Ascending aorta (tissue), 2 donors: ENCODE data around the gene CCL11. TPM values are rescaled to one million over a fixed set of nuclear protein-coding genes. Genes with fewer than 3 reads are reported as not detected.

Source experiments
- DNase-seq, 2 donors: peaks; one replicate each; pipeline ENCODE4 v3.0.0-alpha.2; 2019; ENCODE audit warnings: low spot score in 2 of 2
- H3K27ac ChIP-seq, 2 donors: fragments of 200-600 bp; sonication (generic); one replicate each; pipeline ENCODE4 v1.5.1; 2016 to 2017; ENCODE audit warnings: mild to moderate bottlenecking in 1 of 2
- H3K27me3 ChIP-seq: fragments of 200-600 bp; sonication (generic); one replicate; pipeline ENCODE4 v1.5.1; 2017
- H3K36me3 ChIP-seq, 2 donors: fragments of 200-600 bp; sonication (generic); one replicate each; pipeline ENCODE4 v1.5.1; 2016
- H3K4me1 ChIP-seq, 2 donors: fragments of 200-600 bp; sonication (generic); one replicate each; pipeline ENCODE4 v1.5.1; 2016 to 2017; ENCODE audit warnings: mild to moderate bottlenecking in 1 of 2
- H3K4me3 ChIP-seq, 2 donors: fragments of 200-600 bp; sonication (generic); one replicate each; pipeline ENCODE4 v1.5.1; 2016 to 2017; ENCODE audit warnings: mild to moderate bottlenecking in 1 of 2
- H3K9me3 ChIP-seq, 2 donors: fragments of 200-600 bp; sonication (generic); one replicate each; pipeline ENCODE4 v1.5.1; 2016
- CTCF ChIP-seq, 3 experiments: fragments of 200-600 bp in 2 of 3; fragments of 450-650 bp in 1 of 3; sonication (generic) in 2 of 3; IDR thresholded peaks; one replicate each; pipeline ENCODE4 v1.5.1; 2016 to 2019; ENCODE audit warnings: antibody characterized with exemption in 3 of 3, mild to moderate bottlenecking in 1 of 3, moderate library complexity in 1 of 3
- intact Hi-C: fragments of 100-400 bp; cut with DNase I; formaldehyde crosslinking; loops from one replicate; pipeline ENCODE4 v1.15.1; 2023
- total RNA-seq: library from RNA; depleted of rRNA; stranded (reverse); fragments of >200 nt; gene quantifications from one replicate; pipeline ENCODE4 v1.1.0, GENCODE V29; 2016

The CCL11 gene
- total RNA-seq, 1 donor from 2014 or later, result not detected

- no peak overlapping the region for H3K27ac ChIP-seq
- no peaks in the 10 kb centered on the region for H3K9me3 ChIP-seq
- no peak overlapping the region for H3K4me3 ChIP-seq
- DNase-seq, result no peak
- intact Hi-C loops, result loop anchor here (5.0 kb wide), 1 partner anchor 54 kb away; the partner anchor contains the start of gene CCL2
- no peaks in the 10 kb centered on the region for H3K36me3 ChIP-seq
- TF ChIP-seq CTCF (IDR thresholded peaks at IDR 0.05), result no peak
- H3K4me1 ChIP-seq, result peaks cover 2 to 17% of the 10 kb centered on the region in 2 donors
- no peaks in the 10 kb centered on the region for H3K27me3 ChIP-seq
These were observed 25.7 kb downstream of the CCL11 start for GRCh38 chr17:34311291-34311690.

- Histone ChIP-seq H3K4me1 (peaks cover 2 to 17% of the 10 kb centered on the region in 2 donors), H3K9me3 (no peaks in the 10 kb centered on the region), H3K36me3 (no peaks in the 10 kb centered on the region), H3K27ac (no peak overlapping the region), H3K4me3 (no peak overlapping the region), H3K27me3 (no peaks in the 10 kb centered on the region)
- TF ChIP-seq CTCF (IDR thresholded peaks at IDR 0.05), result no peak
- intact Hi-C loops, result loop anchor here (5.0 kb wide), 1 partner anchor 55 kb away; the partner anchor contains the start of gene CCL2
- no peak for DNase-seq
These were observed 26.5 kb downstream of the CCL11 start for GRCh38 chr17:34312080-34312479.

- DNase-seq, result no peak
These were observed 27.6 kb downstream of the CCL11 start for GRCh38 chr17:34313164-34313563.

GRCh38 chr17:34314279-34314678, 28.7 kb downstream of the CCL11 start:
- H3K36me3 ChIP-seq, result no peaks in the 10 kb centered on the region
- no peak for TF ChIP-seq CTCF (IDR thresholded peaks at IDR 0.05)
- DNase-seq, result peak in 1 of 2 donors; percentile 73
- H3K27ac ChIP-seq, result peak overlapping the region; percentile 57 to 65
- intact Hi-C loops, result loop anchor here (2.0 to 5.0 kb wide), 2 partner anchors 47 to 57 kb away; partner anchors contain the start of gene CCL2
- H3K27me3 ChIP-seq, result no peaks in the 10 kb centered on the region
- peaks cover 2 to 14% of the 10 kb centered on the region in 2 donors for H3K4me1 ChIP-seq
- no peak overlapping the region for H3K4me3 ChIP-seq
- no peaks in the 10 kb centered on the region for H3K9me3 ChIP-seq

More at GRCh38 chr17:34313164-34313563, 27.6 kb downstream of the CCL11 start:
- no peaks in the 10 kb centered on the region for H3K9me3 ChIP-seq
- H3K27ac ChIP-seq, result no peak overlapping the region
- no peaks in the 10 kb centered on the region for H3K36me3 ChIP-seq
- no peaks in the 10 kb centered on the region for H3K27me3 ChIP-seq
- no peak for TF ChIP-seq CTCF (IDR thresholded peaks at IDR 0.05)
- H3K4me3 ChIP-seq, result no peak overlapping the region
- peaks cover 2 to 14% of the 10 kb centered on the region in 2 donors for H3K4me1 ChIP-seq
- intact Hi-C loops, result loop anchor here (5.0 kb wide), 1 partner anchor 56 kb away; the partner anchor contains the start of gene CCL2

GRCh38 chr17:34318474-34318873, 32.9 kb downstream of the CCL11 start:
- Histone ChIP-seq H3K27me3 (no peaks in the 10 kb centered on the region), H3K4me1 (peaks cover 2 to 11% of the 10 kb centered on the region in 2 donors), H3K27ac (no peak overlapping the region), H3K4me3 (no peak overlapping the region), H3K9me3 (no peaks in the 10 kb centered on the region), H3K36me3 (no peaks in the 10 kb centered on the region)
- no peak for TF ChIP-seq CTCF (IDR thresholded peaks at IDR 0.05)
- intact Hi-C loops, result no loop called here
- no peak for DNase-seq
